ENCODE data around the gene SERTAD1.

The SERTAD1 gene

GRCh38 chr19:40421993-40422747, 3.6 kb downstream of the SERTAD1 start:
- Mint-ChIP-seq H3K9me3 (no peaks in the 10 kb centered on the region), H3K27ac (peak overlapping the region; percentile 78), H3K36me3 (no peaks in the 10 kb centered on the region), H3K4me3 (no peak overlapping the region), H3K27me3 (no peaks in the 10 kb centered on the region), H3K4me1 (peaks cover 27% of the 10 kb centered on the region)
- DNase-seq (ENCODE audit: low spot score in 2 of 2) (no peak), ATAC-seq (ENCODE audit: low read depth) (no peak)

DNA sequence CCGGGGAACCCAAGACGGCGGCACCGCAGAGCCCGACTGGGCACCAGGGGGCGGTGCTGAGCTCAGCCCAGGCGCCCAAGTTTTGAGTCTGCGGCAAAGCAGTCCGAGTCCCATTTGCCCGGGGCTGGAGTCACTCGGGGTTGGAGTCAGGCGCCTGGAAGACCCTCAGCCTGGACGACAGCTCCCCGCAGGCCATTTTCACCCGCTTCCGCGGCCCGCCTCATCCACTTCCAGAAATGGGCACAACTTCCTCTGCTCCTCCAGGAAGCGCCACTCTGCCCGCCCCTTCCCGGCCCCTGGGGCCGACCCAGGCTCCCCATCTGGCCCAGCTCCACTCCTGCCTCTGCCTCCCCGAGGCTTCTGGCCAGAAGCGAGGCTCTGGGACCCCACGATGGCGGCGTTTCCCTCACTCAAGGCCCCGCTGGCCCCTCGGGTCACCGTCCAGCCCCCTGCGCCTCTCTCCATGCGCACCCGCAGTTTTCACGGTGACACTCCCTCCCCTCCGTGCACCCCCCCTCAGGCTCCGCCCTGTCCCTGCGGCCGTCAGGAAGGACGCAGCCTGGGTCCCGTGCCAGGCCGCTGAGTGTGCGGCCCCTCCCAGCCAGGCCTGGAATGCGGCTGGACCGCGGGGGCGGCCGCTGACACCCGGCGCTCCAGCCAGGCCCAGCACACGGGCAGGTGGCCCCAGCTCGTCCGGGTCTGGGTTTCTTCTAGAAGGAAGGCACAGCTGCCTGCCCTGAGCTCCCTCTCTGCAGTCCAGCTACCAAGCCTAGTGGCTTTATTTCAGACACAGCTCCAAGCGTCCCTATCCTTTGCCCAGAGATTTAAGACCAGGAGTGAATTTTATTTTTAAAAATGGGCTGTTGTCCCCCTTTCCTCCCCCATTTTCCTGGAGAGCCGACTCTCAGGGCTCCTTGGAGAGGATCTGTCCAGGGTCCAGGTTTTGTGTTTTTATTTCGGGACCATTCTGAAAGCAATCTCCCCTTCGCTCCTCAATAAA, 4.7 kb downstream of the SERTAD1 start:
- Mint-ChIP-seq H3K4me3 (peak overlapping the region; percentile 85), H3K36me3 (no peaks in the 10 kb centered on the region), H3K27me3 (no peaks in the 10 kb centered on the region), H3K9me3 (no peaks in the 10 kb centered on the region), H3K27ac (peak overlapping the region; percentile 78), H3K4me1 (peaks cover 32% of the 10 kb centered on the region)
- ATAC-seq (ENCODE audit: low read depth), result peak; percentile 62
- DNase-seq (ENCODE audit: low spot score in 2 of 2), result peak; percentile 81 to 88

DNA sequence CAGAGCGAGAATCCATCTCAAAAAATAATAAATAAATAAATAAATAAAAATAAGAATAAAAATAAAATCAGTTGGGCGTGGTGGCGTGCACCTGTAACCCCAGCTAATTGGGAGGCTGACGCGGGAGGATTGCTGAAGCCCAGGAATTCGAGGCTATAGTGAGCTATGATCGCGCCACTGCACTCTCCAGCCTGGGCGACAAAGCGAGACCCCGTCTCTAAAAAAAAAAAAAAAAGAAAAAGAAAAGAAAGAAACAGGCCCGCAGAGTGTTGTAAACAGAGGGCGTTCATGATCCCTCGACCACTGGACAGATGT, 5.4 kb downstream of the SERTAD1 start:
- Mint-ChIP-seq H3K36me3 (no peaks in the 10 kb centered on the region), H3K4me1 (peaks cover 29% of the 10 kb centered on the region), H3K27me3 (no peaks in the 10 kb centered on the region), H3K27ac (peak overlapping the region; percentile 78), H3K9me3 (no peaks in the 10 kb centered on the region), H3K4me3 (peak overlapping the region; percentile 85)
- DNase-seq (ENCODE audit: low spot score in 2 of 2) (no peak), ATAC-seq (ENCODE audit: low read depth) (no peak)

GRCh38 chr19:40419780-40420179, 6.0 kb downstream of the SERTAD1 start:
- peak overlapping the region; percentile 71 for H3K4me3 Mint-ChIP-seq
- no peaks in the 10 kb centered on the region for H3K9me3 Mint-ChIP-seq
- H3K27me3 Mint-ChIP-seq, result no peaks in the 10 kb centered on the region
- no peak overlapping the region for H3K27ac Mint-ChIP-seq
- H3K4me1 Mint-ChIP-seq, result peaks cover 27% of the 10 kb centered on the region
- H3K36me3 Mint-ChIP-seq, result no peaks in the 10 kb centered on the region
- no peak for DNase-seq (ENCODE audit: low spot score in 2 of 2)
- no peak for ATAC-seq (ENCODE audit: low read depth)

DNA sequence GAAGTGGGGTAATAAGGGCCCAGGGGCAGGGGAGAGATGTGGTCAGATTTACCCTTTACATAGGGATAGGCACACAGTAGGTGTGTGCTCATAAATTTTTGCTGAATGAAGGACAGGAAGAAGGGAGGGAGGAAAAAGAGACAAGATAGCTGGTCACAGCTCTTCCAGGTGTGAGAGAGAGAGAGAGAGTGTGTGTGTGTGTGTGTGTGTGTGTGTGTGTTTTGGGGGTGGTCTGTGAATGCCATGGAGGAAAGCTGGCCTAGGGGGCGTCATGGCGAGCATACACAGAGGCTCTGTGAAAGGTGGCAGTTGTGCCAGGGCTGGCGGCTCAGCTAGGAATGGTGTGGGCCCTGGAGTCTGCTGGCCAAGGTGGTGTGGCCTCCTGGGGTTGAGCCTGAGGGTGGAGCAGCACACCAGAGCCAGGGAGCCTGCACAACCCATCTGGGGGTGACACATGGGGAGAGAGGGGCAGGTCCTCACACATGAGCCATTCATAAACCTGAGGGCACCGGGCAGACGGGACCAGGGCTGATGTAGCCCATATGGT, 6.7 kb downstream of the SERTAD1 start:
- DNase-seq (ENCODE audit: low spot score in 2 of 2) (no peak), ATAC-seq (ENCODE audit: low read depth) (no peak)
- Mint-ChIP-seq H3K4me1 (peaks cover 22% of the 10 kb centered on the region), H3K4me3 (peak overlapping the region; percentile 41), H3K36me3 (no peaks in the 10 kb centered on the region), H3K27ac (no peak overlapping the region), H3K9me3 (no peaks in the 10 kb centered on the region), H3K27me3 (no peaks in the 10 kb centered on the region)

GRCh38 chr19:40418040-40418439, 7.8 kb downstream of the SERTAD1 start:
- DNase-seq (ENCODE audit: low spot score in 2 of 2) (no peak), ATAC-seq (ENCODE audit: low read depth) (no peak)
- Mint-ChIP-seq H3K36me3 (no peaks in the 10 kb centered on the region), H3K27ac (no peak overlapping the region), H3K9me3 (no peaks in the 10 kb centered on the region), H3K4me1 (peaks cover 23% of the 10 kb centered on the region), H3K4me3 (no peak overlapping the region), H3K27me3 (no peaks in the 10 kb centered on the region)

GRCh38 chr19:40417643-40417981, 8.2 kb downstream of the SERTAD1 start:
- Mint-ChIP-seq H3K9me3 (no peaks in the 10 kb centered on the region), H3K4me3 (no peak overlapping the region), H3K4me1 (peaks cover 23% of the 10 kb centered on the region), H3K27me3 (no peaks in the 10 kb centered on the region), H3K27ac (no peak overlapping the region), H3K36me3 (no peaks in the 10 kb centered on the region)
- no peak for ATAC-seq (ENCODE audit: low read depth)
- DNase-seq (ENCODE audit: low spot score in 2 of 2), result no peak

GRCh38 chr19:40416918-40417642, 8.7 kb downstream of the SERTAD1 start:
- H3K4me1 Mint-ChIP-seq, result peaks cover 23% of the 10 kb centered on the region
- no peak for ATAC-seq (ENCODE audit: low read depth)

DNA sequence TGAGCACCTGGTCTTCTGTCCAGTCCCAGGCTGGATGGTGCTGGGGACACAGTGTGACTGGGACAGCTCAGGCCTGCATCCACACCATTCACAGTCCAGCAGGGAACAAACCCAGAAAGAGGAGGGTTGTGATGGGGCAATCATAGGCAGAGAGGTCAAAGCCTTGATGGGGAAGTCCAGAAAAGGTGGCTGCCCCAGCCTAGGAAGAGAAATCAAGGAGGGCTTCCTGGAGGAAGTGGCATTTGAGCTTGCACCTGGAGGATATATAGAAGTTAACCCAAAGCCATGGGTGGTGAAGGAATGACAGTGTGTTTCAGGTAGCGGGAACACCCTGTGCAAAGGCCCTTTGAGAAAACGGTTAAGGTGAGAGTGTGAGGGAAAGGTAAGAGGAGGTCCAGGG, 10.0 kb downstream of the SERTAD1 start:
- no peaks in the 10 kb centered on the region for H3K9me3 Mint-ChIP-seq
- ATAC-seq (ENCODE audit: low read depth) (no peak), DNase-seq (ENCODE audit: low spot score in 2 of 2) (no peak)
- no peak overlapping the region for H3K4me3 Mint-ChIP-seq
- H3K27me3 Mint-ChIP-seq, result no peaks in the 10 kb centered on the region
- H3K4me1 Mint-ChIP-seq, result peaks cover 28% of the 10 kb centered on the region
- no peak overlapping the region for H3K27ac Mint-ChIP-seq
- no peaks in the 10 kb centered on the region for H3K36me3 Mint-ChIP-seq

More at GRCh38 chr19:40416918-40417642, 8.7 kb downstream of the SERTAD1 start:
- no peaks in the 10 kb centered on the region for H3K9me3 Mint-ChIP-seq
- no peaks in the 10 kb centered on the region for H3K36me3 Mint-ChIP-seq
- H3K4me3 Mint-ChIP-seq, result no peak overlapping the region
- DNase-seq (ENCODE audit: low spot score in 2 of 2), result no peak
- H3K27ac Mint-ChIP-seq, result peak overlapping the region; percentile 29
- no peaks in the 10 kb centered on the region for H3K27me3 Mint-ChIP-seq

GRCh38 chr19:40414542-40415535, 11.0 kb downstream of the SERTAD1 start:
- Mint-ChIP-seq H3K4me1 (peaks cover 28% of the 10 kb centered on the region), H3K36me3 (no peaks in the 10 kb centered on the region), H3K27me3 (no peaks in the 10 kb centered on the region), H3K27ac (no peak overlapping the region), H3K9me3 (no peaks in the 10 kb centered on the region), H3K4me3 (no peak overlapping the region)
- no peak for ATAC-seq (ENCODE audit: low read depth)
- no peak for DNase-seq (ENCODE audit: low spot score in 2 of 2)

GRCh38 chr19:40413291-40413845, 12.4 kb downstream of the SERTAD1 start, which contains the start of gene PRX:
PRX (minus strand) TSS chr19:40413378; CDS start chr19:40407932, 5,446 bp downstream.
- H3K4me1 Mint-ChIP-seq, result peaks cover 22% of the 10 kb centered on the region
- no peak within 1 kb of the TSS for H3K27ac Mint-ChIP-seq
- H3K9me3 Mint-ChIP-seq, result no peaks in the 10 kb centered on the region
- H3K27me3 Mint-ChIP-seq, result no peaks in the 10 kb centered on the region
- H3K36me3 Mint-ChIP-seq, result no peaks in the 10 kb centered on the region
- H3K4me3 Mint-ChIP-seq, result no peak within 1 kb of the TSS
- ATAC-seq (ENCODE audit: low read depth) (no peak), DNase-seq (ENCODE audit: low spot score in 2 of 2) (no peak)

DNA sequence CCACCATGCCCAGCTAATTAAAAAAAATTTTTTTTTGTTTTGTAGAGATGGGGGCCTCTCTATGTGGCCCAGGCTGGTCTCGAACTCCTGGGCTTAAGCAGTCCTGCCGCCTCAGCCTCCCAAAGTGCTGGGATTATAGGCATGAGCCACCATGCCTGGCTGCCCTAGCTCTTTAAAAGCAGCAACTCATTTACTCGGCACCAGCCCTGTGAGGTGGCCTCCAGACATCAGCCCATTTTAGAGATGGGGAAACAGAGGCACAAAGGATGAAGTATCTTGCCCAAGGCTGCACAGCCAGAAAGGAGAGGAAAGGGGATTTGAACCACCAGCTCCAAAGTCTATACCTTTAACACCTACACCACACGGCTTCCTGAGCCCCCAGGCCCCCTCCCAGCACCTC, 12.9 kb downstream of the SERTAD1 start:
- Mint-ChIP-seq H3K4me3 (no peak overlapping the region), H3K27me3 (no peaks in the 10 kb centered on the region), H3K9me3 (no peaks in the 10 kb centered on the region), H3K27ac (no peak overlapping the region), H3K36me3 (no peaks in the 10 kb centered on the region), H3K4me1 (peaks cover 22% of the 10 kb centered on the region)
- no peak for ATAC-seq (ENCODE audit: low read depth)
- DNase-seq (ENCODE audit: low spot score in 2 of 2), result no peak
